Epithelial cell of esophagus (primary cell): ENCODE measurements around the gene PRPF19.
A peak's percentile ranks its signal among the peaks of the same experiment; 100 is the strongest.

ENCODE experiments used
- DNase-seq: peaks from one replicate; pipeline ENCODE4 v3.0.0; 2010; ENCODE audit warnings: low read depth
- H3K4me3 ChIP-seq: 2 replicates; pipeline ENCODE4 v1.5.1; 2011; ENCODE audit warnings: mild to moderate bottlenecking, low read length, control low read depth
- TF ChIP-seq, protein P1 (sequence below): IDR thresholded peaks from 2 replicates; pipeline ENCODE4 v1.5.1; 2011; ENCODE audit warnings: low read depth, mild to moderate bottlenecking, low read length, control low read depth, inconsistent platforms; ENCODE audit not compliant: insufficient read depth; ENCODE audit errors: missing control alignments

PRPF19 gene

DNA sequence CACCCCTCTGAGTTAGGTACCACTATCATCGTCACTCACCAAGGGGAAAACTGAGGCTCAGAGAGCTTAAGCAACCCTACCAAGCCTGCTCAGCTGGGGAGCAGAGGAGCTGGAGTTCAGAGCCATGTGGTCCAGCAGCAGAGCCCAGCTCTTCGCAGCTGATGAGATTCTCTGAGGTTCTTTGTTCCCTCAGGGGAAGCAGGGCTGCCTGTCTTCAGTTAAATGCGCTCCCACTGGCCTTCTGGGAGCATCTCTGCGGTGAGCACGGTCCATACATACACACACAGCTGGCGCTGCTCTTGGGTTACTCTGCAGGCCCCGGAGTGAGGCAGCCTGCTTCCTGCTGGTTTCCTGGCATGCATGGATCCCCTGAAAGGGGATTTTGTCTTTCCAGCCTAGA is 45.4 kb downstream of the PRPF19 start:
- TF ChIP-seq, protein P1, sequence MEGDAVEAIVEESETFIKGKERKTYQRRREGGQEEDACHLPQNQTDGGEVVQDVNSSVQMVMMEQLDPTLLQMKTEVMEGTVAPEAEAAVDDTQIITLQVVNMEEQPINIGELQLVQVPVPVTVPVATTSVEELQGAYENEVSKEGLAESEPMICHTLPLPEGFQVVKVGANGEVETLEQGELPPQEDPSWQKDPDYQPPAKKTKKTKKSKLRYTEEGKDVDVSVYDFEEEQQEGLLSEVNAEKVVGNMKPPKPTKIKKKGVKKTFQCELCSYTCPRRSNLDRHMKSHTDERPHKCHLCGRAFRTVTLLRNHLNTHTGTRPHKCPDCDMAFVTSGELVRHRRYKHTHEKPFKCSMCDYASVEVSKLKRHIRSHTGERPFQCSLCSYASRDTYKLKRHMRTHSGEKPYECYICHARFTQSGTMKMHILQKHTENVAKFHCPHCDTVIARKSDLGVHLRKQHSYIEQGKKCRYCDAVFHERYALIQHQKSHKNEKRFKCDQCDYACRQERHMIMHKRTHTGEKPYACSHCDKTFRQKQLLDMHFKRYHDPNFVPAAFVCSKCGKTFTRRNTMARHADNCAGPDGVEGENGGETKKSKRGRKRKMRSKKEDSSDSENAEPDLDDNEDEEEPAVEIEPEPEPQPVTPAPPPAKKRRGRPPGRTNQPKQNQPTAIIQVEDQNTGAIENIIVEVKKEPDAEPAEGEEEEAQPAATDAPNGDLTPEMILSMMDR: no peak
- DNase-seq: no peak

DNA sequence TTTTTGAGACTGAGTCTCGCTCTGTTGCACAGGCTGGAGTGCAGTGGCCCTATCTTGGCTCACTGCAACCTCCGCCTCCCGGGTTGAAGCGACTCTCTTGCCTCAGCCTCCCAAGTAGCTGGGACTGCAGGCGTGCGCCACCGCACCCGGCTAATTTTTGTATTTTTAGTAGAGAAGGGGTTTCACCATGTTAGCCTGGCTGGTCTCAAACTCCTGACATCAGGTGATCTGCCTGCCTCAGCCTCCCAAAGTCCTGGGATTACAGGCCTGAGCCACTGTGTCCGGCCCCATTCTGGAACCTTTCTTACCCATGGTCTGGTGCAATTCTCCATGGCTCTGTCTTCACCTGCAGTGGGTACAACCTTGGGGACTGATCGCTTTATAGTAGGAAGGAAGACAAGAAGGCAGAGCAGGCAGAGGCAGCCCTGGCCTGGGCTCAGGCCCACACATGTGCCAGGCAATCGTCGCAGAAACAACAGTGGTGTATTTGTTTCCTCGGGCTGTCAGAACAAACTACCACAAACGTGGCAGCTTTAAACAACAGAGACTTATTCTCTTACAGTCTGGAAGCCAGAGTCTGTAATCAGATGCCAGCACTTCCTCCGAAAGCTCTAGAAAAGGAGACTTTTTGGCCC is 46.7 kb downstream of the PRPF19 start:
- TF ChIP-seq, protein P1: no peak
- no peak overlapping the region for H3K4me3 ChIP-seq
- DNase-seq: no peak

More for the DNA sequence above, 45.4 kb downstream of the PRPF19 start:
- no peak overlapping the region for H3K4me3 ChIP-seq

DNA sequence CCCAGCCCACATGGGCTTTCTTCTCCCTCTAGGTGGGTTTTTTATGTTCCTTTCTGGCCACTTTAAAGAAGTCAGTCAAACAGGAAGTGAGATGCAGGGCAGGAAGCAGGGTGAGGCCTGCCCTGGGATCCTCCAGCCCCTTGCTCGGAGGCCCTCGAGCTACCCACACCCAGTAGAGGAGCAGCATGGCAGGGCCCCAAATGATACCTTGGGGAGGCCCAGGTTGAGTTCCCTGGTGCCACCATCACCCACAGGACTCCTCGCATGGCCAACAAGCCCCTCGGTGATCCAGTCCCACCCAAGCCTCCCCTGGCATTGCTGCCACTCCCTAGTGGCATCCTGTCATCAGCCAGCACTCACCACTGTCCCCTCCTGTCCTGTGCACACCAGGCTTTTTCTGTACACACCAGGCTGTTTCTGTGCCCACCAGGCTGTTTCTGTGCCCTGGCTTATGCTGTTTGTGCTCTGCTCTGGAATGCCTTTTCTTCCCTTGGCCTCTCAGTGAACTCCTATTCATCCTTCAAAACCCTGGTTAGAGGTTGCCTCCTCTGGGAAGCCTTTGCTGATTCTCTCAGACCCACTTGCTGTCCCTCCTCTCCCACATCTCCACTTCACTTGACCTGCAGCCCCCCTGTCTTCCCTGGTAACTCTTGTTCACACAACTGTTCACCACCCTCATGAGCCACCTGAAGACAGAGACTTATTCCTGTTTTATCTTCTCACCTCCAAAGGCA is 47.5 kb downstream of the PRPF19 start:
- TF ChIP-seq, protein P1: no peak
- H3K4me3 ChIP-seq: no peak overlapping the region
- DNase-seq: no peak

DNA sequence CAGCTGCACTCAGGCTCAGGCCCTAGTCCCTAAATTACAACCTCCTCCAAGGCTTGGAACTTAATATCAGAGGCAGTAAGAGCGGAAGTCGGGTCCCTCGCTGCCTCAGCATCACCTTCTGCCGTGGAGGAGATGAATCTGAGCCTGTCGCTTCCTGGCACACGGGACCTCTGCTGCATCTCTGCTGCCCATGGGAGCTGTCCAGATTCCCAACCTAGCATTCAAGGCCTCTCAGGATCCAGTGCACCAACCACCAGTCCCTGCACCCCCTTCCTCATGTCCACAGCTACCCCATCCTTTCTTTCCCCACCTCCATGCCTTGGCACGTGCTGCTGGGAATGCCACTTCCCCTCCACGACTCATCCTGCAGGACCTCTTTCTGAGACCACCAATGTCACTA is 48.1 kb downstream of the PRPF19 start:
- TF ChIP-seq, protein P1: no peak
- H3K4me3 ChIP-seq: no peak overlapping the region

DNA sequence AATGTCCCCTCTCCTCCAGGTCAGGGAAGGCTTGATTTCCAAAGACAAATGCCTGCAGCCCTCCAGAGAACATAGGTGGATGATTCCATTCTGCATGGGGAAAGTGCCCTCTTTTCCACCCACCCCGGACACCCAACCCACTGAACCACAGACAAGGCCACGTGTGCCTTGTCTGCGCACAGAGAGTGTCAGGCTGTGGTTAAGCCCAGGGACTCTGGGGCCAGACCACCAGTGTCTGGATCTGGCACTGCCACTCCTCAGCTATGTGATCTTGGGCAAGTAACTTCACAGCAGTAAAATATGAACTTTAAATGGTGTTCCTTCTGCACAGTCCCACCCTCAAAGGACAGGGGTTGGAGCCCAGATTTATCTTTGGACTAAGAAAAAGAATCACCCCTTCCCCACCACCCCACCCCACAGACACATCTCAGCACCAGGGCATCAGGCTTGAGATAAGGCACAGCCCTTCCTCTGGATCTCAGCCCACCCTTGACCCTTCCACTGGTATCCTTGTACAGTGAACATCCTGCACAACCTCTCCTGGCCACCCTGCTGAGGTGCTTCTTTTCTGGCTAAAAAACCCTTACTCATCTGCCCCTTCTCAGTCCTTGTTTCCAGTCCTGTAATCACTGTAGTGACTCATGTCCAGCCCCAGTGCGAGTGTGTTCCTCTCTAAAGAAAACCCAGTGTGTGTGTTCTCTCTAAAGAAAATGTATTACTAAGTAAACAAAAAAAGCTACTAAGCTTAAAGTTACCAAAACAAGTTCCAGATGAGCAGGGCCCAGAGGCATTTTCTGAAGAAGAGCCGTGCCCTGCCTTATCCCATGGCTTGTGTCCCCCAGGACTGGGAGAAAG is 48.8 kb downstream of the PRPF19 start:
- no peak overlapping the region for H3K4me3 ChIP-seq
- TF ChIP-seq, protein P1: no peak
- DNase-seq: peak; percentile 54

More for the DNA sequence above, 48.1 kb downstream of the PRPF19 start:
- no peak for DNase-seq

DNA sequence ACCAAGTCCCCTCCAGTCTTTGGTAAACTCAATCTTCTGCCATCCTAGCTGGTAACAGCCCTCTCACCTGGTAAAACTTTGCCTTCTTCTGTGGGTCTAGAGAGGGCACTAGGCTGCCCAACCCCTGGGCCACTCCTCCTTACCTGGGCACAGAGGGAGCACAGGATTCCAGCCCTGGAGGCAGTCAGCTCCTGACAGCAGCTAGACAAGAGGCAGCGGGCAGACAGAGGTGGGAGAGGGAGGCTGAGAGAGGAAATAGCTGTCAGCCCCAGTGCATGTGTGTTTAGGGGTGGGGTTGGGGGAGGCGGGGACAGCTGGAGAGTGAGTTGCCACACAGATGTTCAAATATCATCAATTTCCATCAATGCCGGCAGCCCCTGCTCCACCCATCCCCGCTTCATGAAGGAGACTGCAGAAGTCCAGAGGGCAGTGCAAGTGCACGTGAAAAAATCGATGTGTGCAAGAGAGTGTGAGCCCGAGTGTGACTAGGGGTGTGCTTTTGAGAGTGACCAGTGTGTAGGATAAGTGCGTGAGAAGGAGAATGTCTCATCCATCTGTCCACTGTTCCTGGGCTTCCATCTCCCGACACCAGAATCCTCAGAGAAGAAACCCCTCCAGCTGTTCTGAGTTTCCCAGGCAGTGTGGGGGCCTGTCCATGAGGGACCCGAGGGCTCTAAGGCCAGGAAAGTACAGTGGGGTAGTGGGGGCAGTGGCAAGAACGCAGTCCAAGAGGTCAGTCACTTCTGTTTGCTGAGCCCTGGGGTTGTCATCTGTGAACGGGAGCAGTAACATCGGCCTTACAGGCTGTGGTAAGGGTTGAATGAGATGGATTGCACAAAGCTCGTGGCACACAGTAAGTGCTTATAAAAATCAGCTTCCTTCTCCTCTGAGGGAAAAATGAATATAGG is 50.4 kb downstream of the PRPF19 start, which contains the start of gene PTGDR2:
Gene PTGDR2 (minus strand): TSS at position 225 of the 908 bp plus-strand sequence. CDS start 2,228 bp downstream, outside the sequence.
- no peak for DNase-seq
- no peak within 1 kb of the TSS for H3K4me3 ChIP-seq
- TF ChIP-seq, protein P1: no peak
